Osteocyte (in vitro differentiated cells): ENCODE measurements around the gene TOMM20L. TPM values are rescaled to one million over a fixed set of nuclear protein-coding genes. Genes with fewer than 3 reads are reported as not detected.

Experiments used
- DNase-seq: peaks from one replicate; pipeline ENCODE4 v3.0.0; 2021; ENCODE audit warnings: mixed read lengths; ENCODE audit not compliant: unreplicated experiment; ENCODE audit errors: extremely low spot score
- H3K27ac Mint-ChIP-seq: one replicate; pipeline ENCODE4 v1.8.0; 2021; ENCODE audit warnings: mild to moderate bottlenecking, mixed read lengths; ENCODE audit not compliant: unreplicated experiment
- H3K27me3 Mint-ChIP-seq: one replicate; pipeline ENCODE4 v1.8.0; 2021; ENCODE audit warnings: mixed read lengths; ENCODE audit not compliant: unreplicated experiment
- H3K36me3 Mint-ChIP-seq: one replicate; pipeline ENCODE4 v1.8.0; 2021; ENCODE audit warnings: mixed read lengths; ENCODE audit not compliant: unreplicated experiment
- H3K4me1 Mint-ChIP-seq: one replicate; pipeline ENCODE4 v1.8.0; 2021; ENCODE audit warnings: mixed read lengths; ENCODE audit not compliant: unreplicated experiment
- H3K4me3 Mint-ChIP-seq: one replicate; pipeline ENCODE4 v1.8.0; 2021; ENCODE audit warnings: mild to moderate bottlenecking, moderate library complexity, mixed read lengths; ENCODE audit not compliant: unreplicated experiment
- H3K9me3 Mint-ChIP-seq: one replicate; pipeline ENCODE4 v1.8.0; 2021; ENCODE audit warnings: mixed read lengths; ENCODE audit not compliant: unreplicated experiment
- total RNA-seq: library from RNA; stranded (reverse); gene quantifications from 2 replicates; pipeline ENCODE4 v1.2.1, GENCODE V29; 2021
- TF ChIP-seq, protein P1 (sequence below): fragments of 200-600 bp; sonication (generic); IDR thresholded peaks from 2 replicates; pipeline ENCODE4 v1.5.0; 2021; ENCODE audit warnings: antibody characterized with exemption, mild to moderate bottlenecking, moderate library complexity

TOMM20L gene
- total RNA-seq, 1 donor from 2014 or later = not detected

DNA sequence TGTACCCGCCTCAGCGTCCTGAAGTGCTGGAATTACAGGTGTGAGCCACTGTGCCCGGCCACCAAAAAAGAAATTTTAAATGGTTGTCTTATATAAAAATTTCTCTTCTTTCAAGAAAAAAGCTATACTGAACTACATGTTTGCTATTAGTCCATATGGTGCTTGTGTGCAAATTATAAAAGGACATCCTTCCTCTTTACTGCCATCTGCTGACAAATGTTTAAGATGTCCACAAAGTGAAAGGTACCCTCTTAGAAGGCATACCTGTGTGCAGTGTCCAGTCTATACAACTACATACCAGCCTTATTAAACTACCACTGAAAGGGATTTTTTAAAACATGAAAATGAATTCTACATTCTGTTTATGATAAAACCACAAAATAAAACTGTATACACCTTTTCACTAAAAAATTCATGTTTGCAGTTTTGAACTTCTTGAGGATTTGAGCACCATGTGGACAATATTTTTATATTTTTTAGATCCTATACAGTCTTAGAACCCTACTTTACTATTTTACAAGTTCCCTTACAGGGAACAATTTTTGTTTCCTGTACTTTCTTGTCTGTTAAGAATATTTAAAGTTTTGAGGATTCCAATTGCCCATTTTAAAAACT lies 32.8 kb upstream of the TOMM20L start:
- no peak overlapping the region for H3K4me3 Mint-ChIP-seq
- TF ChIP-seq, protein P1, sequence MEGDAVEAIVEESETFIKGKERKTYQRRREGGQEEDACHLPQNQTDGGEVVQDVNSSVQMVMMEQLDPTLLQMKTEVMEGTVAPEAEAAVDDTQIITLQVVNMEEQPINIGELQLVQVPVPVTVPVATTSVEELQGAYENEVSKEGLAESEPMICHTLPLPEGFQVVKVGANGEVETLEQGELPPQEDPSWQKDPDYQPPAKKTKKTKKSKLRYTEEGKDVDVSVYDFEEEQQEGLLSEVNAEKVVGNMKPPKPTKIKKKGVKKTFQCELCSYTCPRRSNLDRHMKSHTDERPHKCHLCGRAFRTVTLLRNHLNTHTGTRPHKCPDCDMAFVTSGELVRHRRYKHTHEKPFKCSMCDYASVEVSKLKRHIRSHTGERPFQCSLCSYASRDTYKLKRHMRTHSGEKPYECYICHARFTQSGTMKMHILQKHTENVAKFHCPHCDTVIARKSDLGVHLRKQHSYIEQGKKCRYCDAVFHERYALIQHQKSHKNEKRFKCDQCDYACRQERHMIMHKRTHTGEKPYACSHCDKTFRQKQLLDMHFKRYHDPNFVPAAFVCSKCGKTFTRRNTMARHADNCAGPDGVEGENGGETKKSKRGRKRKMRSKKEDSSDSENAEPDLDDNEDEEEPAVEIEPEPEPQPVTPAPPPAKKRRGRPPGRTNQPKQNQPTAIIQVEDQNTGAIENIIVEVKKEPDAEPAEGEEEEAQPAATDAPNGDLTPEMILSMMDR = peak; percentile 56
- no peaks in the 10 kb centered on the region for H3K9me3 Mint-ChIP-seq
- H3K36me3 Mint-ChIP-seq = peaks cover 49% of the 10 kb centered on the region
- no peaks in the 10 kb centered on the region for H3K27me3 Mint-ChIP-seq
- no peaks in the 10 kb centered on the region for H3K4me1 Mint-ChIP-seq
- no peak overlapping the region for H3K27ac Mint-ChIP-seq
- DNase-seq = no peak

DNA sequence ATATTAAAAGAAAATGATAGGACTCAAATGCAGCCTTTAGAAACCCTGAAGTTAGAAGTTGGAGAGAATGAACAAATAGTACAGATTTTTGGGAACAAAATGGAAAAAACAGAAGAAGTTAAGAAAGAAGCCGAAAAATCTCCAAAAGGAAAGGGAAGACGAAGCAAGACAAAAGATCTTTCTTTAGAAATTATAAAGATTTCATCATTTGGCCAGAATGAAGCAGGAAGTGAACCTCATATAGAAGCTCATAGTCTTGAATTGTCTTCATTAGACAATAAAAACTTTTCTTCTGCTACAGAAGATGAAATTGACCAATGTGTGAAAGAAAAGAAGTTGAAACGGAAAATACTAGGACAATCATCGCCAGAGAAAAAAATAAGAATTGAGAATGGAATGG lies 31.4 kb upstream of the TOMM20L start:
- no peaks in the 10 kb centered on the region for H3K27me3 Mint-ChIP-seq
- H3K27ac Mint-ChIP-seq = no peak overlapping the region
- H3K4me1 Mint-ChIP-seq = no peaks in the 10 kb centered on the region
- TF ChIP-seq, protein P1 = no peak
- H3K36me3 Mint-ChIP-seq = peaks cover 54% of the 10 kb centered on the region
- no peak overlapping the region for H3K4me3 Mint-ChIP-seq
- no peaks in the 10 kb centered on the region for H3K9me3 Mint-ChIP-seq
- DNase-seq = no peak

DNA sequence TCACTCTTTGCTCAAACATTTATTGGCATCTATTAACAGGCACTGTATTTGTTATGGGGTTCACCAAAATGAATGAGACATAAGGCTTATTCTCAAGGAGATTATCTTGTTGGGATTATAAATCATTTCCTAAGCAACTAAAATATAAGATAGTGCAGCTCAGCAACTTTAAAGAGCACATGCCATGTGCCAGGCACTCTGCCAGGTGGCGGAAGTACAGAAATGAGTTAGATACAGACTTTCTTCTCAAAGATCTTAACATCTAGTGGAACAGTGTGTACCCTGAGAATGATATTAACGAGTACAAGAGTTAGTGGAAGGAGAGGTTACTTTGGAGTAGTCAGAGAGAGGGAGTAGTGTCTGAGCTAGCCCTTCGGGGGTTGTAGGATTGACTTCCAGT lies 28.4 kb upstream of the TOMM20L start:
- no peak overlapping the region for H3K4me3 Mint-ChIP-seq
- no peaks in the 10 kb centered on the region for H3K4me1 Mint-ChIP-seq
- TF ChIP-seq, protein P1 = no peak
- H3K36me3 Mint-ChIP-seq = peaks cover 61% of the 10 kb centered on the region
- no peaks in the 10 kb centered on the region for H3K27me3 Mint-ChIP-seq
- no peak for DNase-seq
- no peaks in the 10 kb centered on the region for H3K9me3 Mint-ChIP-seq
- H3K27ac Mint-ChIP-seq = no peak overlapping the region

DNA sequence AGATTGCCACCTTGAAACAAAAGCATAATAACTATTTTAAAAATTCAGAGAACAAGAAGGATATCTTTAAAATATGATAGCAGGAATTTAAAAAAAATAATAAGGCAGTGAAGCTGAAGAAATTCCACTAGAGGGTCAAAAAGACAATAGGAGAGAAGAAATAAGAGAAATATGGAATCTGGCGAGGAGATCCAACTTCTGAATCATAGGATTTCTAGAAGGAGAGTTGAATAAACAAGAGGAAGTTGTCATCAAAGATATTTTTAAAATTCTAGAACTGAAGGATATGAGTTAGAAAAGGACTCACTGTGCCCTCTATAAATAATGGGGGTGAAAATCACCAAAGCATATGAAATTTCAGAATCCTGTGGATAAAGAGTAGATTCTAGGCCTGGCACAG lies 26.8 kb upstream of the TOMM20L start:
- no peaks in the 10 kb centered on the region for H3K4me1 Mint-ChIP-seq
- no peak for DNase-seq
- no peak overlapping the region for H3K27ac Mint-ChIP-seq
- TF ChIP-seq, protein P1 = no peak
- no peak overlapping the region for H3K4me3 Mint-ChIP-seq
- H3K36me3 Mint-ChIP-seq = peaks cover 63% of the 10 kb centered on the region
- H3K9me3 Mint-ChIP-seq = no peaks in the 10 kb centered on the region
- no peaks in the 10 kb centered on the region for H3K27me3 Mint-ChIP-seq

DNA sequence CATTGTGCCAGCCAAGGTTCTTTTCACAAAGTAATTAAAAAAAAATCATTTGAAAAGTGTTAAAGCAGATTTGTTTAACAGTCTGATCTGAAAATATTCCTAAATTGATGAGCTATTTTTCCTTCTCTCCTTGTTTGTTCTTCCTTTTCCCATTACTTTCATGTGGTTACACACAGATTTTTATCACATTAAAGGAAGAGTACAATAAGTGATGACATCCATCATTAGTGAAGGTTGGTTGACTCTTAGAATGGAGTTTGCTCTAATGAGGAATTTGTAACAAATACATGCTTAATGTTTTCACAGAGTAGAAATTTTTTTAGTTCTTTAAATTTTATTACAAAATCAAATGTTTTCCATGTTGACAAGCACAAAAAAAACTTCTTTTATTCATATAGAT lies 18.9 kb upstream of the TOMM20L start:
- Mint-ChIP-seq H3K27ac (no peak overlapping the region), H3K4me3 (no peak overlapping the region), H3K9me3 (peaks cover 13% of the 10 kb centered on the region), H3K36me3 (peaks cover 37% of the 10 kb centered on the region), H3K4me1 (no peaks in the 10 kb centered on the region), H3K27me3 (no peaks in the 10 kb centered on the region)
- DNase-seq = no peak
- TF ChIP-seq, protein P1 = no peak
